ENCODE measurements around the gene MSANTD2.

MSANTD2 gene

DNA sequence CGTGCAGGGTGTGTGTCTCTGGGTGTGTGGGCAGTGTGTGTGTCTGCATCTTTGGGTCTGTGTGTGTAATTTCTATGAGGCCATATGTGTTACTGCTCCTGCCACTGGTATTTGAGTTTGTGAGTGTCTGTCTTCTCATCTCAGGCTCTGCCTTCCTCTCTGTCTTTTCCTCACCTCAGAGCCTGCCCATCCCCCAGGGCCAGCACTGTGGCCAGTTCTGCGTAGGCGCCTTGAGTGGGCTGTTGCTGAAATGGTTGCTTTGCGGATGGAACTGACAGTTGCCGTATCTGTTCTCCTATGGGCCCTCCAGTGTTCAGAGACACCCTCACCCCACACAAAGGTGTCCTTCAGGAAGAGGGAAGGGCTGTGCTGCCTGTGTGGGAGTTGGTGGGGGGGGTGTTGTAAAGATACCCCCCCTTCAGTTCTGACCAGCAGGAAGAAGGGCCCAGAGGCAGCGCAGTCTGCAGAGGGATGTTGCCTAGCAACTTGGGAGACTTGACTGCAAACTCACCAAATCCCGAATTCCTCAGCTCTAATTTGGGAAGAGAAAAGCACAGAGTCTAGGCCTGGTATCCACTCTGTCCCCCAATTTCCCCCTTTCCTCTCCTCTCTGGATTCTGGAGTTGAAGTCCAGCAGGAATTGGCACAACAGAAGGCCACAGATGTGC is 62.4 kb downstream of the MSANTD2 start:
- FAIRE-seq: no peak
- no peak for DNase-seq (ENCODE audit: low spot score)

DNA sequence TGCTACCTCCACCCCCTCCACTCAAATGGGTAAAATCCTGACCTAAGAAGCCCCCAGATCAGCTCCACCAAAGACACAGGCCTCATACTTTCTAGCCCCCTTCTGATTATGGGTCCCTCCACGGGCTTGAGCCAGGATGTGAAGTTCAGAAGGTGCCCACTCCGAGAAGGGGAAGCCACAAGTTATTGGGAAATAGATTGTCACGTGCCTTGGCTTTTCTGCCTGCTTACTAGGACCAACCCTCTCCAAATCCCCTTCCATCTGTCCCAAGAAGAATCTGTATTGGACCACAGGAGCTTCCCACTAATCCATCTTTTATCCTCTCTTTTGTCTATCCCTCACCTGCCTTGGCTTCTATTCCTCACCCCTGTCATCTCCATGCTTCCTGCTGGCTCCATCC is 63.5 kb downstream of the MSANTD2 start:
- no peak for DNase-seq (ENCODE audit: low spot score)
- no peak for FAIRE-seq

DNA sequence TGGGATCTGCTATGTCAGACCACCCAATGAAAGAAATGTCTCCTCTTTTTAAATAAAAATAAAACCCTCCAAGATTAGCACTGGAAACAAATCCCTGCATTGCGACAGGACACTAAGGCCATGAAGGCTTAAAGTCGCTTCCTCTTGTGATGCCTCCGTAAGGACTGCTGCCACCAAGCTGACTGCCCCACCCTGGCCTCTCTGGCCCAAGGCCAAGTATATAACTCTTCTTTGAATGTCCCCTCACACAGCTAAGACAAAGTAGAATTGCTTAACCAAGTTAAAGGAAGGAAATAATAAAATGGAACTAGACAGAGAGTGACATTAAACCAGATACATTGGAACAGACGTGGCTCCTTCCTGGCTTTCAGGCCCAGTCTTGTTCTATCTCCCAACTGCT is 68.0 kb downstream of the MSANTD2 start:
- DNase-seq (ENCODE audit: low spot score): no peak
- FAIRE-seq: no peak

DNA sequence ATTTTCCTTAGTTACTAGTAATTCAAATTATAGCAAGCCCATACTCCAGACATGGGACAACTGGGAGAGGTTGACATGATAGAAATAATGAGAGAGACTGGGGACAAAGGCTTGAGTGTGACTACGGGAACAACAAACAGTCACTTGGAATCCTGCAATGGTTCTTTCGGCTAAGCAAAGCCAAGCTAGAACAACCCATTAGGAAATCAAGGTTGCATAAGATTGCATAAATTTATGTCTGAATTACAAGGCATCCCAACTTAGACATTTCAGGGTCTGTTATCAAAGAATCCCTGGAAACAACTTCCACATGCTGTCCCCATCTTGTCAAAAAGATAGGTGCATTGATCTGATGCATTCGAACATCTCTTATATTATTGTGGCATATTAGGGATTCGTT is 70.6 kb downstream of the MSANTD2 start:
- DNase-seq (ENCODE audit: low spot score) (no peak), FAIRE-seq (no peak)

- FAIRE-seq (no peak), DNase-seq (ENCODE audit: low spot score) (no peak)
These were observed 72.1 kb downstream of the MSANTD2 start for GRCh38 chr11:124728134-124728533.

DNA sequence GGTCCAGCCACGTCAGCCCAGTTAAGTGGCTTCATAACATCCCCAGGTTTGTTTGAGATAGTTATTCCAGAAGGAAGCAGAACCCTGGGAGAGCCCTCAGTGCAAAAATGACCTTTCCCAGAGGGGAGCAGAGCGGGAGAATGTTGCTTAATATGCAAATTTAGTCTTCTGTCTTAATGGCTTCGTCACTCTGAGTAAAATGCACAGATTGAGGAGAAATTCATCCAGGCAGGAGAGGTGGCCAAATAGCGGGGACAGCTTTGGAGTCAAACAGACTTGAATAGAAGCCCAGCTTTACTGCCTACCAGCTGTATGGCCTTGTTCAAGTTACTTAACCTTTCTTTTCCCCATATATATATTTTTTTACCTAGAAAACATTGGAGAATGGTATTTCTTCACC is 72.7 kb downstream of the MSANTD2 start:
- no peak for FAIRE-seq
- no peak for DNase-seq (ENCODE audit: low spot score)

DNA sequence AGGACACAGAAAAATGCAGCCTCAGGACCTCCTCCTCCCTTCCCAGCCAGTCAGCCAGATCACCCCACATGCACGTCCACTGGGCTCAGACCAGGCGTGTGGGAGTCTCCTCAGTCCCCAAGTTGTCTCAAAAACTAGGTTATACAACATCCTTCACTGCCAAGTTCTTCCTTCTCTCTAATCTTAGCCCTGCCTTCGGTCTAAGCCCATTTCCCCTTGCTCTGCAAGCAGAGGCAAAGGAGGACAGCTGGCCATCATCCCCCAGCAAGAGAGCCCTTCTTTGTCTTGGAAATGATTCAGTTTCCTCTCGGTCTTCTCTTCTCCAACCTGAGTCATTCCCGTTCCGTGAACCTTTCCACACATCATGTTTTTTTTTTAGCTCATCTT is 74.5 kb downstream of the MSANTD2 start:
- no peak for FAIRE-seq
- DNase-seq (ENCODE audit: low spot score): peak; percentile 13

- FAIRE-seq: no peak
- peak; percentile 32 for DNase-seq (ENCODE audit: low spot score)
These were observed 75.1 kb downstream of the MSANTD2 start for GRCh38 chr11:124724979-124725718.

- FAIRE-seq (no peak), DNase-seq (ENCODE audit: low spot score) (no peak)
These were observed 78.0 kb downstream of the MSANTD2 start for GRCh38 chr11:124722176-124722575.

GRCh38 chr11:124719534-124719933 is 80.7 kb downstream of the MSANTD2 start:
- FAIRE-seq (no peak), DNase-seq (ENCODE audit: low spot score) (no peak)

- no peak for FAIRE-seq
- no peak for DNase-seq (ENCODE audit: low spot score)
These were observed 81.4 kb downstream of the MSANTD2 start for GRCh38 chr11:124718801-124719200.

DNA sequence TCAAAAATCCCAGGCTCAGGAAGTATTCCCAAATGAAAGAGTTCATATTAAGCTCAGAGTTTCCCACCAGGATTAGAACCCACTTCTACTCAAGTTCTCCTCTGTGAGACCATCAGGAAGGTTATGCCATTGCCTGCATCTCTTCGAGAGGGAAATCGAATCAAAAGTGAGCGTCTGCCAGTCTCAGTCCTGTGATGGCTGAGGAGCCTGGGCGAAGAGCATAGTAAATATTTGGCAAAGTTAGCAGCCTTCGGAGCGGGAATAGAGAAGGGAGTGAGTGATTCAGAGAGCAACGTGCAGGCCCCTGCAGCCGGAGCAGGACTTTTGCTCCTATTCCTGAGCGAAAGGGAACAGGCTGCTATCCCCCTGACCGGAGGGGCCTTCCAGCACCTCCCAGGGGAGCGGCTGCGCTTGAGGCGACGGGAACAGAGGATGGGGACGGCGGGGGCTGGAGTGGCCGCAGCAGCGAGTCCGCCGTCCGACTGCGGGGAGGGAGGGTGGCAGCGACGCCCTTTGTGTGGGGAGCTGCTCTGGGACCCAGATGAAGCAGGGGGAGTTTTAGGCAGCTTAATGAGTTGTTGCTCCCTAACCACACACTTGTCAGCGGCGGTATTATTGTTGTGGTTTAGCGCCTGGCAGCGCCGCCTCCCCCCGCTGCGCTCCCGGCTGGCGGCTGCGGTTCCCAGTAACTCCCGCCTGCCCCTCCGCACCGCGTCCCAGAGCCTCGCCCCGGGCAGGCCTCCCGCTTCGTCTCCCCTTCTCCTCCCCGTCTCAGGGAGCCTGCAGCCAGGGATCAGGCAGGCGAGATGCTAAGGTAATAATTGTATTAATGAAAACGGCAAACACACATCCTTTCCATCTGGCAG is 82.2 kb downstream of the MSANTD2 start:
- DNase-seq (ENCODE audit: low spot score) (no peak), FAIRE-seq (no peak)

GRCh38 chr11:124717421-124717785 is 82.8 kb downstream of the MSANTD2 start:
- no peak for FAIRE-seq

DNA sequence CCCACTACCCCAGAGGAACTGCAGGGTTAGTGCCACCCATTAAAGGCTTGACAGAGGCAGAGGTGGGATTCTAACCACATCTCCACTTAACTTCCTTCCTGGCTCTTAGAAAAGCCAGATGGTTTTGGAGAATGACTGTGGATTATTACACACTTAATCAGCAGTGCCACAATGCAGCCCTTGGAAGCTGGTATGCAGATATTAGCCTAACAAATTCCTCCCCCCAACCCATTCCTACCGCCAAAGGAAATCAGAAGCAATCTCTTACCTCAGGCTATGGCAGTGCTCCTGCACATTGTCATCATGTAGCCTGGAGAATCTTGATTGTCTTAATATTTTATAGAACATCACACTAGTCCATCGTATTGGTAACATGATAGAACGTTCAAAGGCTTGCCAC is 83.6 kb downstream of the MSANTD2 start:
- no peak for FAIRE-seq
- no peak for DNase-seq (ENCODE audit: low spot score)

More at GRCh38 chr11:124717421-124717785, 82.8 kb downstream of the MSANTD2 start:
- no peak for DNase-seq (ENCODE audit: low spot score)

Data from RCC 7860 (cell line).